GM23338 (cell line): Measurements from ENCODE around the gene CDC26.

Experiments used
- CREB1 ChIP-seq: fragments of 250-450 bp; sonication (Bioruptor Pico); IDR thresholded peaks from 2 replicates; pipeline ENCODE4 v1.5.0; 2020; ENCODE audit warnings: low read depth, mild to moderate bottlenecking, moderate library complexity
- EZH2 ChIP-seq: fragments of 200-600 bp; sonication (generic); IDR thresholded peaks from one replicate; pipeline ENCODE4 v1.8.0; 2017; ENCODE audit warnings: antibody characterized with exemption, mild to moderate bottlenecking, low read depth; ENCODE audit not compliant: unreplicated experiment
- EZH2phosphoT487 ChIP-seq: fragments of 200-600 bp; sonication (generic); IDR thresholded peaks from one replicate; pipeline ENCODE4 v1.8.1; 2018; ENCODE audit warnings: antibody characterized with exemption; ENCODE audit not compliant: unreplicated experiment
- JUNB ChIP-seq: IDR thresholded peaks from one replicate; pipeline ENCODE4 v1.6.1; 2016; ENCODE audit warnings: antibody characterized with exemption; ENCODE audit not compliant: unreplicated experiment
- NANOG ChIP-seq: IDR thresholded peaks from 2 replicates; pipeline ENCODE4 v1.6.1; 2016; ENCODE audit warnings: antibody characterized with exemption, borderline replicate concordance
- POLR2AphosphoS5 ChIP-seq: IDR thresholded peaks from 2 replicates; pipeline ENCODE4 v1.6.1; 2016; ENCODE audit warnings: antibody characterized with exemption, low read depth
- STAT1 ChIP-seq: IDR thresholded peaks from one replicate; pipeline ENCODE4 v1.6.1; 2016; ENCODE audit warnings: antibody characterized with exemption; ENCODE audit not compliant: unreplicated experiment
- ZNF114 ChIP-seq: fragments of 250-450 bp; sonication (Bioruptor Pico); IDR thresholded peaks from 2 replicates; pipeline ENCODE4 v1.5.0; 2020; ENCODE audit warnings: mild to moderate bottlenecking, moderate library complexity
- ZNF331 ChIP-seq: fragments of 250-450 bp; sonication (Bioruptor Pico); IDR thresholded peaks from 2 replicates; pipeline ENCODE4 v1.5.0; 2020; ENCODE audit warnings: low read depth, mild to moderate bottlenecking, moderate library complexity
- TF ChIP-seq, protein P1 (sequence below), 2 experiments: fragments of 200-600 bp in 1 of 2; sonication (generic) in 1 of 2; conservative IDR thresholded peaks; 2 replicates each; pipeline versions ENCODE4 v1.5.1 to v1.6.1; 2016 to 2017; ENCODE audit warnings: antibody characterized with exemption in 2 of 2, low read depth in 2 of 2, mild to moderate bottlenecking in 2 of 2, moderate library complexity in 1 of 2
- TF ChIP-seq, protein P2 (sequence below): IDR thresholded peaks from one replicate; pipeline ENCODE4 v1.6.1; 2018; ENCODE audit warnings: antibody characterized with exemption; ENCODE audit not compliant: unreplicated experiment
- TF ChIP-seq, protein P3 (sequence below): IDR thresholded peaks from 2 replicates; pipeline ENCODE4 v1.6.1; 2016; ENCODE audit warnings: antibody characterized with exemption
- TF ChIP-seq, protein P4 (sequence below): fragments of 250-450 bp; sonication (Bioruptor Pico); IDR thresholded peaks from 2 replicates; pipeline ENCODE4 v1.5.0; 2020; ENCODE audit warnings: mild to moderate bottlenecking, moderate library complexity

DNA sequence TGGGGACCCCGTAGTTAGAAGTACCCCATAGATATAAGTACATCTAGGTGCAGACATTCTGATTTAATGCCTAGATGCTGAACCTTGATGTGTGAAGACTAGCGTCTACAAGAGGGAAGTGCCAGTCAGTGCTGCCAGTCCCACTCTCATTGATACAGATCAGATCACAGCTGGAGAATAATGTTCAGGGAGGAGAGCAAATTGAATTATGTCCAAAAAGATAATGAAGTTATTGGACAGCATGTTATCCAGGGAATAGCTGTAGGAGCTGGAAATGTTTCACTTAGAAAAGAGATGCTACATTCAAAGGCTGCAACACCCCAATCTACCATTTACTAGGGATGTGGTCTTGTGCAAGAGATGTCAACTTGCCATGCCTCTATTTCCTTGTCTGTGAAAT, 43.7 kb upstream of the CDC26 start:
- TF ChIP-seq EZH2phosphoT487 (no peak), POLR2AphosphoS5 (no peak), EZH2 (no peak), NANOG (no peak), ZNF331 (CRISPR knock-in tag) (no peak), JUNB (no peak), ZNF114 (no peak), CREB1 (CRISPR knock-in tag) (no peak), STAT1 (no peak)
- TF ChIP-seq, protein P1, sequence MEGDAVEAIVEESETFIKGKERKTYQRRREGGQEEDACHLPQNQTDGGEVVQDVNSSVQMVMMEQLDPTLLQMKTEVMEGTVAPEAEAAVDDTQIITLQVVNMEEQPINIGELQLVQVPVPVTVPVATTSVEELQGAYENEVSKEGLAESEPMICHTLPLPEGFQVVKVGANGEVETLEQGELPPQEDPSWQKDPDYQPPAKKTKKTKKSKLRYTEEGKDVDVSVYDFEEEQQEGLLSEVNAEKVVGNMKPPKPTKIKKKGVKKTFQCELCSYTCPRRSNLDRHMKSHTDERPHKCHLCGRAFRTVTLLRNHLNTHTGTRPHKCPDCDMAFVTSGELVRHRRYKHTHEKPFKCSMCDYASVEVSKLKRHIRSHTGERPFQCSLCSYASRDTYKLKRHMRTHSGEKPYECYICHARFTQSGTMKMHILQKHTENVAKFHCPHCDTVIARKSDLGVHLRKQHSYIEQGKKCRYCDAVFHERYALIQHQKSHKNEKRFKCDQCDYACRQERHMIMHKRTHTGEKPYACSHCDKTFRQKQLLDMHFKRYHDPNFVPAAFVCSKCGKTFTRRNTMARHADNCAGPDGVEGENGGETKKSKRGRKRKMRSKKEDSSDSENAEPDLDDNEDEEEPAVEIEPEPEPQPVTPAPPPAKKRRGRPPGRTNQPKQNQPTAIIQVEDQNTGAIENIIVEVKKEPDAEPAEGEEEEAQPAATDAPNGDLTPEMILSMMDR (conservative IDR thresholded peaks at IDR 0.05; ENCODE audit: low read depth in 2 of 2), result no peak
- TF ChIP-seq, protein P2, sequence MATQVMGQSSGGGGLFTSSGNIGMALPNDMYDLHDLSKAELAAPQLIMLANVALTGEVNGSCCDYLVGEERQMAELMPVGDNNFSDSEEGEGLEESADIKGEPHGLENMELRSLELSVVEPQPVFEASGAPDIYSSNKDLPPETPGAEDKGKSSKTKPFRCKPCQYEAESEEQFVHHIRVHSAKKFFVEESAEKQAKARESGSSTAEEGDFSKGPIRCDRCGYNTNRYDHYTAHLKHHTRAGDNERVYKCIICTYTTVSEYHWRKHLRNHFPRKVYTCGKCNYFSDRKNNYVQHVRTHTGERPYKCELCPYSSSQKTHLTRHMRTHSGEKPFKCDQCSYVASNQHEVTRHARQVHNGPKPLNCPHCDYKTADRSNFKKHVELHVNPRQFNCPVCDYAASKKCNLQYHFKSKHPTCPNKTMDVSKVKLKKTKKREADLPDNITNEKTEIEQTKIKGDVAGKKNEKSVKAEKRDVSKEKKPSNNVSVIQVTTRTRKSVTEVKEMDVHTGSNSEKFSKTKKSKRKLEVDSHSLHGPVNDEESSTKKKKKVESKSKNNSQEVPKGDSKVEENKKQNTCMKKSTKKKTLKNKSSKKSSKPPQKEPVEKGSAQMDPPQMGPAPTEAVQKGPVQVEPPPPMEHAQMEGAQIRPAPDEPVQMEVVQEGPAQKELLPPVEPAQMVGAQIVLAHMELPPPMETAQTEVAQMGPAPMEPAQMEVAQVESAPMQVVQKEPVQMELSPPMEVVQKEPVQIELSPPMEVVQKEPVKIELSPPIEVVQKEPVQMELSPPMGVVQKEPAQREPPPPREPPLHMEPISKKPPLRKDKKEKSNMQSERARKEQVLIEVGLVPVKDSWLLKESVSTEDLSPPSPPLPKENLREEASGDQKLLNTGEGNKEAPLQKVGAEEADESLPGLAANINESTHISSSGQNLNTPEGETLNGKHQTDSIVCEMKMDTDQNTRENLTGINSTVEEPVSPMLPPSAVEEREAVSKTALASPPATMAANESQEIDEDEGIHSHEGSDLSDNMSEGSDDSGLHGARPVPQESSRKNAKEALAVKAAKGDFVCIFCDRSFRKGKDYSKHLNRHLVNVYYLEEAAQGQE, result no peak
- TF ChIP-seq, protein P3, sequence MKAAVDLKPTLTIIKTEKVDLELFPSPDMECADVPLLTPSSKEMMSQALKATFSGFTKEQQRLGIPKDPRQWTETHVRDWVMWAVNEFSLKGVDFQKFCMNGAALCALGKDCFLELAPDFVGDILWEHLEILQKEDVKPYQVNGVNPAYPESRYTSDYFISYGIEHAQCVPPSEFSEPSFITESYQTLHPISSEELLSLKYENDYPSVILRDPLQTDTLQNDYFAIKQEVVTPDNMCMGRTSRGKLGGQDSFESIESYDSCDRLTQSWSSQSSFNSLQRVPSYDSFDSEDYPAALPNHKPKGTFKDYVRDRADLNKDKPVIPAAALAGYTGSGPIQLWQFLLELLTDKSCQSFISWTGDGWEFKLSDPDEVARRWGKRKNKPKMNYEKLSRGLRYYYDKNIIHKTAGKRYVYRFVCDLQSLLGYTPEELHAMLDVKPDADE, result no peak
- TF ChIP-seq, protein P4, sequence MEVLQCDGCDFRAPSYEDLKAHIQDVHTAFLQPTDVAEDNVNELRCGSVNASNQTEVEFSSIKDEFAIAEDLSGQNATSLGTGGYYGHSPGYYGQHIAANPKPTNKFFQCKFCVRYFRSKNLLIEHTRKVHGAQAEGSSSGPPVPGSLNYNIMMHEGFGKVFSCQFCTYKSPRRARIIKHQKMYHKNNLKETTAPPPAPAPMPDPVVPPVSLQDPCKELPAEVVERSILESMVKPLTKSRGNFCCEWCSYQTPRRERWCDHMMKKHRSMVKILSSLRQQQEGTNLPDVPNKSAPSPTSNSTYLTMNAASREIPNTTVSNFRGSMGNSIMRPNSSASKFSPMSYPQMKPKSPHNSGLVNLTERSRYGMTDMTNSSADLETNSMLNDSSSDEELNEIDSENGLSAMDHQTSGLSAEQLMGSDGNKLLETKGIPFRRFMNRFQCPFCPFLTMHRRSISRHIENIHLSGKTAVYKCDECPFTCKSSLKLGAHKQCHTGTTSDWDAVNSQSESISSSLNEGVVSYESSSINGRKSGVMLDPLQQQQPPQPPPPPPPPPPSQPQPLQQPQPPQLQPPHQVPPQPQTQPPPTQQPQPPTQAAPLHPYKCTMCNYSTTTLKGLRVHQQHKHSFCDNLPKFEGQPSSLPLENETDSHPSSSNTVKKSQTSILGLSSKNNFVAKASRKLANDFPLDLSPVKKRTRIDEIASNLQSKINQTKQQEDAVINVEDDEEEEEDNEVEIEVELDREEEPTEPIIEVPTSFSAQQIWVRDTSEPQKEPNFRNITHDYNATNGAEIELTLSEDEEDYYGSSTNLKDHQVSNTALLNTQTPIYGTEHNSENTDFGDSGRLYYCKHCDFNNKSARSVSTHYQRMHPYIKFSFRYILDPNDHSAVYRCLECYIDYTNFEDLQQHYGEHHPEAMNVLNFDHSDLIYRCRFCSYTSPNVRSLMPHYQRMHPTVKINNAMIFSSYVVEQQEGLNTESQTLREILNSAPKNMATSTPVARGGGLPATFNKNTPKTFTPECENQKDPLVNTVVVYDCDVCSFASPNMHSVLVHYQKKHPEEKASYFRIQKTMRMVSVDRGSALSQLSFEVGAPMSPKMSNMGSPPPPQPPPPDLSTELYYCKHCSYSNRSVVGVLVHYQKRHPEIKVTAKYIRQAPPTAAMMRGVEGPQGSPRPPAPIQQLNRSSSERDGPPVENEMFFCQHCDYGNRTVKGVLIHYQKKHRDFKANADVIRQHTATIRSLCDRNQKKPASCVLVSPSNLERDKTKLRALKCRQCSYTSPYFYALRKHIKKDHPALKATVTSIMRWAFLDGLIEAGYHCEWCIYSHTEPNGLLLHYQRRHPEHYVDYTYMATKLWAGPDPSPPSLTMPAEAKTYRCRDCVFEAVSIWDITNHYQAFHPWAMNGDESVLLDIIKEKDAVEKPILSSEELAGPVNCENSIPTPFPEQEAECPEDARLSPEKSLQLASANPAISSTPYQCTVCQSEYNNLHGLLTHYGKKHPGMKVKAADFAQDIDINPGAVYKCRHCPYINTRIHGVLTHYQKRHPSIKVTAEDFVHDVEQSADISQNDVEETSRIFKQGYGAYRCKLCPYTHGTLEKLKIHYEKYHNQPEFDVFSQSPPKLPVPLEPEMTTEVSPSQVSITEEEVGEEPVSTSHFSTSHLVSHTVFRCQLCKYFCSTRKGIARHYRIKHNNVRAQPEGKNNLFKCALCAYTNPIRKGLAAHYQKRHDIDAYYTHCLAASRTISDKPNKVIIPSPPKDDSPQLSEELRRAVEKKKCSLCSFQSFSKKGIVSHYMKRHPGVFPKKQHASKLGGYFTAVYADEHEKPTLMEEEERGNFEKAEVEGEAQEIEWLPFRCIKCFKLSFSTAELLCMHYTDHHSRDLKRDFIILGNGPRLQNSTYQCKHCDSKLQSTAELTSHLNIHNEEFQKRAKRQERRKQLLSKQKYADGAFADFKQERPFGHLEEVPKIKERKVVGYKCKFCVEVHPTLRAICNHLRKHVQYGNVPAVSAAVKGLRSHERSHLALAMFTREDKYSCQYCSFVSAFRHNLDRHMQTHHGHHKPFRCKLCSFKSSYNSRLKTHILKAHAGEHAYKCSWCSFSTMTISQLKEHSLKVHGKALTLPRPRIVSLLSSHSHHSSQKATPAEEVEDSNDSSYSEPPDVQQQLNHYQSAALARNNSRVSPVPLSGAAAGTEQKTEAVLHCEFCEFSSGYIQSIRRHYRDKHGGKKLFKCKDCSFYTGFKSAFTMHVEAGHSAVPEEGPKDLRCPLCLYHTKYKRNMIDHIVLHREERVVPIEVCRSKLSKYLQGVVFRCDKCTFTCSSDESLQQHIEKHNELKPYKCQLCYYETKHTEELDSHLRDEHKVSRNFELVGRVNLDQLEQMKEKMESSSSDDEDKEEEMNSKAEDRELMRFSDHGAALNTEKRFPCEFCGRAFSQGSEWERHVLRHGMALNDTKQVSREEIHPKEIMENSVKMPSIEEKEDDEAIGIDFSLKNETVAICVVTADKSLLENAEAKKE (CRISPR knock-in tag), result no peak
